GM18873 (cell line): ENCODE data around the gene TSPAN31.
"Not testable (repeated sequence)": the region's sequence is repeated elsewhere in the genome, so short reads cannot be mapped to it uniquely, and the experiment has no call there.

Experiments
- ATAC-seq: cut with Tn5 transposase; IDR thresholded peaks from one replicate; pipeline ENCODE4 v1.9.1; 2021; ENCODE audit warnings: mild to moderate bottlenecking, moderate library complexity, moderate number of reproducible peaks; ENCODE audit not compliant: unreplicated experiment, low FRiP score

Gene TSPAN31

DNA sequence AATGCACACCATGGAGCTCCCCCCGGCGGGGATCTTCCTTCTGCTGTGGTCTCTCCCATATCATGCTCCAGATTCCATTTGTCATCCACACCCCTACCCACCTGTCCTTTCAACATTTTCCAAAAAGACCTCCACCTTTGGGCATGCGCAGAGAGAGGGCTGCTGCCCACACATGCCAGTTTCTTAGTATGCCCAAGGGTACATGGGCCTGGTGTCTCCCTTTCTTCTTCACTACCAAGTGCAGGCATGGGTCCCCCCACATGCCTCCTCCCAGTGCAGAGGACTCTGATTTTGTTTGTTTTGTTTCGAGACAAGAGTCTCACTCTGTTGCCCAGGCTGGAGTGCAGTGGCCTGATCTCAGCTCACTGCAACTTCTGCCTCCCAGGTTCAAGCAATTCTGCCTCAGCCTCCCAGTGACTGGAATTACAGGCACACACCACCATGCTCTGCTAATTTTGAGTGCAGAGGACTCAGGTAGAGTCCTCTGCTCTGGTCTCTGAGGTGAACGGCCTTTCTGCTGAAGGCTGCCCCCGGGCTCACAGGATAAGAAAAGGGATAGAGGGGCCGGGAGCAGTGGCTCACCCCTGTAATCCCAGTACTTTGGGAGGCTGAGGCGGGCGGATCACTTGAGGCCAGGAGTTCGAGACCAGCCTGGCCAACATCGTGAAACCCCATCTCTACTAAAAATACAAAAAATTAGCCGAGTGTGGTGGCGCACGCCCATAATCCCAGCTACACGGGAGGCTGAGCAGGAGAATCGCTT lies 22.8 kb upstream of the TSPAN31 start:
- not testable (repeated sequence) for ATAC-seq

DNA sequence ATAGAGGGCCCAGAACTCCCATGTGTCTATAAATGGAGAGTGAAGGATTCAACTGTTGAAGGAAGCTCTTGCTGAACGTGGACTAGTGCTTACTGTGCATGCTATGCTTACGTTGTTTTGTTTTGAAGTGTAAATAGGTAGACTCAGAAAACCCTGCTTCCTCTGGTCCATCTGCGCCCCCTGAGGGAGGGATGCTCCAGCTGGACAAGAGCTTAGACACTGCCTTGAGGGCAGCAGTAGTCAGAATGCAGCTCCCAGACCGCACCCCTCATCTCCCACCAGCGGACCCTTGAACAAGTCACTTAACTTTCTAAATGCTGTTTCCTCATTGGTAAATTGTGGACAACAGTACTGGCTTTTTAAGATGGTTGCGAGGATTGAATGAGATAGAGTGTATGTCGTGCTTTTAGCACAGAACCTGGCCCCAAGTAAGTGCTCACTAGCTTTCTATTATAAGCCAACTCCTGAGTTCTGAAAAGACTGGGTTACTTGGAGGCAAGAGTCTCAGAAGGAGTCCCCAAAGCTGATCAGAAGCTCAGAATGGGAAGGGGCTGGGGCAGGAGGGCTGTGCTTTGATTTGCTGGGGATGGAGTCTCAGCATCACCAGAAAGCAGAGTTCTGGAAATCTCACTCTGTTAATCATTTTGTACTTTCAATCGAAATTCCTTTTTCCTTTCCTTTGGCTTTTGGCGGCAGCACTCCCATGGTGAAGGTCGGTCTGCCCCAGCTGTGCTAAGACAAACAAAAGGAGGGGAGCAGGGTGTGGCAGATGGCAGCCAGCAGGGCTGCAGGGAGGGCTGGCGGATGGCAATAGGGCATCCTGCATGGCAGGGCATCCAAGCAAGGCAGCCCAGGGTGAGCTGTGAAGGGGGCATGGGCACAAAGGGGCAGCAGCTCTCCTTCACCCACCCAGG lies 21.9 kb upstream of the TSPAN31 start:
- ATAC-seq = no peak

DNA sequence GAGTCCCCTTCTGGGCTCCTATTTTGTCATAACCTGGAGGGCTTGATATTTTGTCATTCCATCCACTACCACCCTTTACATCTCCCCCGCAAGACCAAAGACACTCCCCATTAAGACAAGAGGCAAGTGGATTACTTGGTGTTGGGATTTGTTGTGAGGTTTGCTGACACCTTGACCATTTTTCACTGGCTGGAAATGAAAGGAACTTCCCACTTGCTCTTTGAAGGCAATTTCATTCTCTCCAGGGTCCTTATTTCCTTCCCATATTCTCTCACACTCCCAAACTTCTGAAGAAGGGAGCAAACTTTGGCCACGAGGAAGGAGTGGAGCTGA lies 21.2 kb upstream of the TSPAN31 start:
- no peak for ATAC-seq

DNA sequence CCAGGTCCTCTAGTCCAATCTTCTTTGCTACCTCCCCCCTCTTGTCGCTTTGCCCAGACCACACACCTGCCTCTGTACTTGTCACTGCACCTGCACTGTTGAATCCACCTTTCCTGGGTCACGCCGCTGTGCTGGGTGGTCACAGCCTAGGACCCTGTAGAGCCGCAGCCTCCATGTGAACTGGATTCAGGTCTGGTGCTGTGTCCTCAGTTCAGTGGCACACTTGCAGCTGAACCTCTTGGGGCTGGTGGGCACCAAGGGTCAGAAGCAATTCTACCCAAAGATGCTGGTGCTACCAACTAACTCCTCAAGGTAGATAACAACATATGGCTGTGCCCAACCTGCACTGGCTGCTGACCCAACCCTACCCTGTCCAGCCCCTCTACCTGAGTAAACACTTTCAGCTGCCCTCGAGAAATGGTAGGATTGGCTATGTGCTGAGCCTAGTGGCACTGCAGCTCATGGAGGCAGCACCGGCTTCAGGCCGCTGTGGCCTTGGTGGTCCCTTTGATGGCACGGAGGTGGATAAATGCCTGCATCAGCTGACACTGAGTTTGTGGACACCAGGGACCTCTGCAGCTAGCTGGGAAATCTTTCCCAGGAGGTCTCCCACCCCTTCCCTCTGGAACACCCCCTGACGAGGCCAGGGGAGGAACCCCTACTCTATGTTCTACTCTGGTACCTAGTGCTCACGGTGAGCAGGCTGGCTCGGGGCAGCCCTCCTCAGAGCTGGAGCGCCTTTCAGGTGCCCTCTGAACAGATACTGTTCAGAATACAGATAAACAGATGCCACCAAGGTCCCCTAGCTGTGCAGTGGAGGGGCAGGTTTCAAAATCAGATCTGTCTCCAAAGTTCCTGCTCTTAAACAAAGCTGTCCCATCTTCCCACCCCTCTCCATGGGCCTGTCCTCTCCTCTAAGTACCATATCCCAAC lies 20.6 kb upstream of the TSPAN31 start:
- no peak for ATAC-seq

DNA sequence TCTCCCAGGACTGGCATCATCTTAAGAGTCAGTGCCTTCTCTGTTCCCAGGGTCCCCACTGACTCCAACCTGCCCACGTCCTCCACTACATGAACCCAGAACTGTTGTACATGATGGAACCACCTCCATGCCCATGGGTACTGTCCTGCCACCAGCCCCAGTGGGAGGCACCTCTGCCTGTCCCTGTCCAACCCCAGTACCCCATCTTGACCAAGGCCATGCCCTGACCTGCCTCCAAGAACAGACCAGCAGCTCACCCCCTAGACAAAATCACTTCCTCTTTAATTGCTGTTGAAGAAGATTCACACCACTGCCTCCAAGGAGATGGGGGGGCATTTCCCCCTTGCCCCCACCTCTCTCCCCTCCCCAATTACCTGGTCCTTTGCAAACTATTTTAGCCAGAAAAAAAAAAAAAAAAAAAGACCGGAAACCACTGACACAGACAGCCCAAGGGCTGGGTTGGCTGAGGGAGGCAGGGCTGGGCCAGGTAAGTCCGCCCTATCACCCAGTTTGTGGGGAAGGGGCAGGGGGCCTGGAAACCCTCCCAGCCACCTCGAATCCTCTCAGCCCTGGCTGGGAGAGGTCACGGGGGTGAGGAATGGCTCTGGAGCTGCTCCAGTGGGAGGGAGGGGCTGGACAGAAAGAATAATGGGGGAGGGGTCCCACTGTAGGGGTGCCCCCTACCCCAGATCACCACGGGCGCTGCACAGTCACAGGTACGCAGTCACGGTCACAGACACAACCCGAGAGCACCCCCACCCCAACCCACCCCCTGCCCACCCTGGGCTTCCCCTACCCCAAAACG lies 19.7 kb upstream of the TSPAN31 start:
- ATAC-seq = no peak

DNA sequence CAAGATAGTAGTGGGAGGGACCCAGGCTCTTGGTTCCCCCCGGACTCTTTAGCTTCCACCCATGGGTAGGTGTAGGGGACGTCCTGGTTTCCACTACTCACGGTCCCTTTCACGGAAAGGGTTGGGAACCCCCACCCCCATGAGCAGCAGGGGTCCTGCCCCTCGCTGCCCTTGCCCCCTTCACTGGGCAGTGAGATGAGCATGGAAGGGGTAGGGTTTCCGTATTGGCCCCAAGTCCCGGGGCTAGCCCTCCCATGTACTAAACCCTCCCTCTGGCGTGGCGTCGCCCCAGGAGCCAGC lies 19.0 kb upstream of the TSPAN31 start:
- ATAC-seq = no peak

DNA sequence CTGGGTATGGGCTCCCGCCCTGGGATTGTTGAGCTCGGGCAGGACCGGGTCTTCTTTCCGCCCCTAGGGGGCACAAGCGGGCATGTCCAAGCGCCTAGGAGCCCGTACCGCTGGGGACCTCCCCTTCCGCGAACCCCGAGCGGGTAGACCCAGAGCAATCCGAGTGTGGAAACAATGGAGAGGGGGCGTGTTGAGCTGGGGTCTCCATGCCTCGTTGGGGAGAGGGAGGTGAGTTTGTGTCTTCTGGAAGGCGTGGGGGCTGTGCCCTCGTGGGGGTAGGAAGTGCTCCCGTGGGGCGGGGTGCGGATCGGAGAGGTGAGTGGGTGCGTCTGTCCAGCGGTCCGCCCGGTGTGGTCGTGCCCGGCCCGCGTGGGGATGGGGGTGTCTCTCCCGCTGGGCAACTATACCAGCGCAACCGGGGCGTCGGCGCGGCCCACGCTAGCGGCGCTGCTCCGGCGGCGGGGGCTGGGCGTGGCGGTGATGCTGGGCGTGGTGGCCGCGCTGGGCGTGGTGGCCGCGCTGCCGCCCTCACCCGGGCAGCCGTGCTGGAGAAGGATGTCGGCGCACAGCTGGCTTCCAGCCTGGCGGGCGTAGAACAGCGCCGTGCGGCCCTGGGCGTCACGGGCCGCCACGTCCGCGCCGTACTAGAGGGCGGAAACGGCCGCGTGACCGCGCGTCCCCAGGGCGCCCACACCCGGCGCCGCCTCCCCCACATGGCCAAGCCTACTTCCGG lies 18.5 kb upstream of the TSPAN31 start:
- ATAC-seq = no peak

DNA sequence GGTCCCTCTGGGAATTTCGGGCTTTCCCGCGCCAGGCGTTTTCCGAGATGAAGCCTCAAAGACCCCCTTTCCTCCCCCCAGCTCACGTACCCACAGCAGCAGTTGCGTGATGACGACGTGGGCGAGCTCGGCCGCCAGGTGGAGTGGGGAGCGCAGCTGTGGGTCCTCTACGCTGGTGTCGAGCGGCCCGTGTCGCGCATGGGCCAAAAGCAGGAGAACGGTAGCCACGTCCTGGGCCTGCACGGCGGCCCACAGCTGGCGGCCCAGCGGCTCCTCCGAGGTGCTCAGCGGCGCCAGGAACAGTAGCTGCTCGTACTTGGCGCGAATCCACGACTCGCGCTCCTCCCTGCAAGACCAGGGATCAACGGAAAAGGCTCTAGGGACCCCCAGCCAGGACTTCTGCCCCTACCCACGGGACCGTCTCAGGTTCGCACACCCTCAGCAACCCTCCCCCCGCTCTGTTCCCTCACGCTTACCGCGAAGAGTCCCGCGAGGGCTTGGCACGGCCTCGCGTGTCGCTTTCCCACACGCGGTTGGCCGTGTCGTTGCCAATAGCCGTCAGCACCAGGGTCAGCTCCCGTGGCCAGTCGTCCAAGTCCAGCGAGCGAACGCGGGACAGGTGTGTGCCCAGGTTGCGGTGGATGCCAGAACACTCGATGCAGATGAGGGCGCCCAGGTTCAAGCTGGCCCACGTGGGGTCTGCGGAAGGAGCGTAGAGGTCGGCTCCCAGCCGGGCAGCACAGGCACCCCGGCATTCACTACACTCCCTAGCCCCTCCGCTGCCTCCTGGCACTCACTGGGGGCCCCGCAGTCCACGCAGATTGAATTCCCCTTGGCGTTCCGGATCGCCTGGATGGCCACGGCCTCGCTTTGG lies 17.7 kb upstream of the TSPAN31 start:
- ATAC-seq = no peak

DNA sequence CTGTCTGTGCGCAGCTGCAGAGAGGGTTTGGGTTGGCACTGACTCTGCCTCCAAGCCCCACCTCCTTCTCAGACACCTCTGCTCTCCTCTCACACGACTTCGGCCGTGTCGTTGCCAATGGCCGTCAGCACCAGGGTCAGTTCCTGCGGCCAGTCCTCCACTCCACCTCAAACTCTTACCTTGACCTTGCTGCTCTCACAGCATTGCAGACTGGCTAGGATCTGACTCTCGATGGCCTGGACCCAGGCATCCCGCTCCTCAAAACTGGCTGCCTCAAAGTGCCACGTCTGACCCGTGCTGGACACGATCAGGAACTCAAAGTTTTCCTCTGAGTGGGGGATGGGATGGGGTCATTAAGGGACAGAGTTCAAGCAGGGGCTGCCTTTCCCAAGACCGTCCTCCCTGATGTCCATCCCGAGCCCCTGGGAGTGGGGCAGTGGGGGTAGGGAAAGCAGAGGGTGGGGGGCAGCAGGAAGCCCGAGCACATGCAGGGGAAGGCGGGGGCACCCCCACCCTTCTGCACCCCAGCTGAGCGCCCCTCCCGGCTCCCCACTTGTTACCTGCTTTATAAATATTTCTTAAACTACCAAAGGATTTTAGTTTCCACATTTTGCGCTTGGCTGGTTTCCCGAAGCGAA lies 17.0 kb upstream of the TSPAN31 start:
- no peak for ATAC-seq

DNA sequence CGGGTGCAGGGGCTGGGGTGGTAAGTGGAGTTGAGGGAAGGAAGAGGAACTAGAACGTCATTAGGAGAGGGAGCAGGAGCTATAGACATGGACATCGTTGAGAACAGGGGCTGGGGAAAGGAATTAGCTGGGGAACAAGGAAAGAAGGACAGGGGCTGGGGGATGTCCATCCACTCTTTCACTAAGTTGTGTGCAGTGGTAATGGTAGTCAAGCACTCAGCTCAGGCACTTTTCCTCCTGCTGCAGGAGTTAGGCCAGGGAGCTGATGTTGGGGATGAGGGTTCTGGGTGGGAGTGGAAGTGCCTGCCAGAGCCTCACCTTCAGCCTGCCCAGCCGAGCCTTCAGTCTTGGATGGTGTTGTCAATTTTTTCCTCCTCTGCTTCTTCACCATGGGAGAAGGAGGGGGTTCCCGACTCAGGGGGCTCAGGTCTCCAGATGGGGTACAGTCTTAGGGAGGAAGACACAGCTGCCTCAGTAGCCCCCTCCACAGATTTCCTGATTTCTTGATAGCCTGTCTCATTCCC lies 15.5 kb upstream of the TSPAN31 start:
- ATAC-seq = no peak

DNA sequence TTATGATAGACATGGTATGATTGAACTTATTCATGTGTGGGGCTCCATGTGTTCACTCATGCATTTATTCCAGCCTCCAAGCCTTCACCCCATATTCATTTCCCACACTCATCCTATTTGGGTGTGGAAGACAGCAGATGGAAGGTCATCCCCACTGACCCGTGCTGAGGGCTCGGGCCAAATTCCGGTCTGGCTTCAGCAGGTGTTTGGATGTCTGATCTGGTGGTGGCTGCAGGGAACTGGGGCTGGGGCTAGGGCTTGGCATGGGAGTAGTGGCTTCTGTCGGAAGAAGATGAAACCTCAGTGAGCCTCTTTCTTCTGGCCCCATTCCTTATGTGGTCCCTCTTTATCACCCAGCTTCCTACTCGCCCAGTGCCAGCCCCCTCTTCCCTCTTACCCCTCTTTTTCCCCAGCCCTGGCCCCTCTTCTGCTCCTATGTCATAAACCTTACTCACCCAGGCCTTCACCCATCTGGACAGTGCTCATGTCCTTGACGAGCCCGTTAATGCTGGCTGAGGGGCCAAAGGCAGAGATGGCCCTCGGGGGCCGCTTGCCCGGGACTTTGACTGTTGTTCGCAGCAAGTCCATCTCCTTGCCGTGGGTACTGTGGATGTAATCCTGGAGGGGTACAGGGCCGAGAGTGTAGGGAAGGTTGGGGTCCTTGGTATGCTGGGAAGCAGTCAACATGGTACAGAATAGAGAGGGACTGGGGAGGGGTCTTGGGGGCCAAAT lies 14.3 kb upstream of the TSPAN31 start:
- ATAC-seq = no peak

DNA sequence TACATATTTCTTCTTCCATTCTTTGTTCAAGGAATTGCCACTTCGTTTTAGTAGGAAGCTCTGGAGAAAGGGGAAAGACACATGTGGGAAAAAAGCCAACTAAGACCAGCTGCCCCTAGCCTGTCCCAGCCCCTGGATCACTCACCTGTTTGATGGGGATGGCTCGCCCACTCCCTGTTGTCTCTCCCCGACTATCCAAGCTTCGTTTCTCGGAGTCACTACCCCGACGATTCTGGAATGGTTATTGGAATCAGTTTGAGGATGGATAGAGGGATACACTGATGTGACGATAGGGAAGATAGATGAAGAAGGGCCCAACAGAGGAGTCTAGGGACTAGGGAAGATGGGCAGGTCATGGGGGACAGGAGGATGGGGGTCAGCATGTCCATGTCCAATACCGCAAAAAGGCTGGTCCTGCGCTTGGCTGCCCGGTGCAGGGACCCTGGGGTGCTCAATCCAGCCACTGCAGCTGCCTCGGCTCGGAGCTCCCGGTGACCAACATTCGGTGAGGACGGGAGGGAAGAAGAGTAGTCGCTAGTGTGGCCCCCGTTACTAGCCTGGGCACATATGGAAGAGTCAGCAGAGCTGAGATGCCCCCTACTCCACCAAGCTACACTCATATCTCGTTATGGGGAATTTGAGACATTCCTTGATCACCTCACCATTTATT lies 13.3 kb upstream of the TSPAN31 start:
- ATAC-seq = no peak

DNA sequence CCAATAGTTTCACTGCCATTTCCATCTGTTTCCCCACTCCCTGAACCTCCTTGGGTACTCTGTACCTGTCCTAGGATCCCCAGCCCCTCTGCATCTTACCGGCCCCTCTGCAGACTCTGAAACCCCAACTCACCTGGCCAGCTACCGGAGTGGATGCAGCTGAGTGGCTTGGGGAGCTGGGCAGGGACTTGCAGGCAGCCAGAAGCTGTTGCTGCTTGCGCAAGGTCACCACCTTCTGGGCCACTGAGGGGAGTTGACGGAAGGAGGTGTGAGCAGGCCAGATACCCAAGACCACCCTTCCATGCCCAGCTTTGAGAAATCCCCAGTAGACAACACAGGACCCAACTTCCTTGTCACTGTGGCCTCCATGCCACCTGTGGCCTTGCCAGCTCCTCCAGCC lies 12.6 kb upstream of the TSPAN31 start:
- no peak for ATAC-seq

DNA sequence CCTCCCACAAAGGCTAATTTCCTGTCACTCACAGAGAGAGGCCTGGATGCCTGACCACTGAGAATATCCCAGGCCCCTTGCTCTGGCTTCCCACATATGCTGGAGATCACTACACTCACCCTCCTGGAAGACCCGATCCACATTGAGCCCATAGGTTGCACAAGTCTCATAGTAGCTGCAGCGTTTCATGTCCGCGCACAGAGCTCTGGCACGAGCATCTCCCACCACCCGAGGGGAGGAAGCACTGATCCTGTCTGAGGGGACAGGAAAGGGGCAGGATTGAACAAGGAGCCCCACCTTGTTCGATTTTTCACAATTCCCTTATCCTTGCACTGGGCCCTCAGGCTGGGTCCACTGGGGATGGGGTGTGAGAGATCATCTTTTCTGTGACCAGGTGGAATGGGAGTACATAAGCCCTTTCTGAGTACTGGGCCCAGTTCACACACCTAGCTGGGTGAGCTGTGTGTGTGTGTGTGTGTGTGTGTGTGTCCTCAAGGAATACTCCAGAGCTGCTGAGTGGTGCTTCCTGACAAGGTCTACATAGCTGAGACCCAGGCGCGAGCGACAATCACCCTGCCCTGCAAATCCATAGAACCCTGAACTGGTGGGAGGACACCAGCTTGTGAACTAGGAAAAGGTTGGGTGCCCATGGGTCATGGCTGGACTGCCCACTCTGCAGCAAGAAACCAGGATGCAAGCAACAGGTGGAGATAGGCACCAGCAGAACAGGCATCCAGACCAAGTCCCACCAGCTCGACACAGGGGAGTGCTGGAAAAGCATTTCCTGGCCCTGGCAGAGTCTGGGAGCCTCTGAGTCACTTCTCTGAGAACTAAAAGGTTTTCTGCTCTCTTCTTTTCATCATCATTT lies 11.9 kb upstream of the TSPAN31 start:
- ATAC-seq = no peak

DNA sequence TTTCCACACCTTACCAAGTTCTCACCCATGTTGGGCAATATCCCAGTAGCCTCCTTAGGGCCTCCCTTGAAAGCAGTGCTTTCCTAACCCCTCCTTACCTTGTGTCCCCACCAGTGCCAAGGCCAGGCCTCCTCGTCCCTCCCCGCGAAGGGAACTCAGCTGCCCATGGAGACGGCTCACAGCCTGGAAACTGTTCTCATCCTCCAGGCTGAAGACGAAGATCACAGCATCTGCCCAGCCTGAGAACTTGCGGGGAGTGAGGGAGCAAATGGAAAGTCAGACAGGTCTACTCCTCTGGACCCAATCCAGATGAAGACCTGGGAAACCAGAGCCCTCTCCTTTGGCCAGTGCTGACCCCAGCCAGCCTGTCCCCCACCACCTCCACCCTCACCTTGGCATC lies 10.9 kb upstream of the TSPAN31 start:
- no peak for ATAC-seq

DNA sequence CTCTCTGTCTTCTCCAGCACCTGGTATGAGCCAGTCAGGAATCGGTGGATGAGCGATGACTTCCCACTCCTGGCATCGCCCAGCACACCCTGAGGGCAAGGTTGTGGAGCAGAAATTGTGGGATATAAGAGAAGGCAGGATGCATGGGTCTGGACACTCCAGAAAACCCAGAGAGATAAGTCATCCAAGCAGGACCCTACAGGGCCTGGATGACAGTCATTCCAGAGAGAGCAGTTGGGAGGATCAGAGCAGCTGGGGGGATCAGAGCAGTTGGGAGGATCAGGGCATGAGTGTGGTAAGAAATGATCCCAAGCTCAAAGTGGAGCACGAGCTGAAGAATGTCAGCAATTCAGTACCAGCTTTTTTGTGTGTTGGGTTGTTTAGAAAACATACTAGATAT lies 10.2 kb upstream of the TSPAN31 start:
- no peak for ATAC-seq
